WTC11 (cell line): ENCODE results near the gene ARAP1.

Experiments used
- CTCF ChIP-seq: fragments of 200-600 bp; IDR thresholded peaks from 2 replicates; pipeline ENCODE4 v1.8.0; 2022; ENCODE audit warnings: antibody characterized with exemption
- TEAD1 ChIP-seq: sonication (generic); formaldehyde crosslinking; IDR thresholded peaks from 2 replicates; pipeline ENCODE4 v1.8.0; 2022; ENCODE audit warnings: mild to moderate bottlenecking, missing genetic modification reagents
- USF1 ChIP-seq: sonication (generic); formaldehyde crosslinking; IDR thresholded peaks from 2 replicates; pipeline ENCODE4 v1.8.0; 2022; ENCODE audit warnings: mild to moderate bottlenecking, missing genetic modification reagents
- TF ChIP-seq, protein P1 (sequence below): sonication (generic); formaldehyde crosslinking; IDR thresholded peaks from 2 replicates; pipeline ENCODE4 v1.8.1; 2023; ENCODE audit warnings: mild to moderate bottlenecking, missing genetic modification reagents, moderate library complexity

DNA sequence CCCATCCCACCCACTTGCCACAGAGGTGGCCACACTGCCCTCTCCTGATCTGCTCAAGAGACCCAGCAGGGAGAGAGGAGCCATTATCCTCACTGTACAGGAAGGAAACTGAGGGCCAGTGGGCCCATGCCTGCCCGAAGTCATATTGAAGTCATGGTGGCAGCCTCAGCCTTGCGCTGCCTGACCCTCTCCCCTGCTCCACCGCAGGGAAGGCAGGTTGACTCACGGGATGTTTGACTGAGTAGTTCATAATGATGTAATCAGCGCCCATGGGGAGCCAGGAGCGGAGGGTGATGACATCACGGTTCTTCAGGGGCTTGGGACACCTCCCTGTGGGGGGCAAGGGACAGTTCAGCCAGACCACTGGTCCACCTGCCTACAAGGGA is 6.1 kb upstream of the ARAP1 start:
- TF ChIP-seq CTCF: no peak
- no peak for TF ChIP-seq USF1
- no peak for TF ChIP-seq TEAD1 (CRISPR knock-in tag)
- TF ChIP-seq, protein P1, sequence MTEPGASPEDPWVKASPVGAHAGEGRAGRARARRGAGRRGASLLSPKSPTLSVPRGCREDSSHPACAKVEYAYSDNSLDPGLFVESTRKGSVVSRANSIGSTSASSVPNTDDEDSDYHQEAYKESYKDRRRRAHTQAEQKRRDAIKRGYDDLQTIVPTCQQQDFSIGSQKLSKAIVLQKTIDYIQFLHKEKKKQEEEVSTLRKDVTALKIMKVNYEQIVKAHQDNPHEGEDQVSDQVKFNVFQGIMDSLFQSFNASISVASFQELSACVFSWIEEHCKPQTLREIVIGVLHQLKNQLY (CRISPR knock-in tag): no peak
